Activated T-cell treated with anti-CD3 and anti-CD28 coated beads for 4 hours (primary cell): ENCODE results near the gene NBR1.
"Not testable (repeated sequence)": the region's sequence is repeated elsewhere in the genome, so short reads cannot be mapped to it uniquely, and the experiment has no call there.

ENCODE experiments used
- DNase-seq: peaks from one replicate; pipeline ENCODE4 v3.0.0-alpha.2; 2020

NBR1 gene

GRCh38 chr17:43216762-43217613 is 46.0 kb downstream of the NBR1 start:
- no peak for DNase-seq

GRCh38 chr17:43217614-43218087 is 46.6 kb downstream of the NBR1 start:
- peak; percentile 18 for DNase-seq

- no peak for DNase-seq
Measured at GRCh38 chr17:43219001-43219400, 48.0 kb downstream of the NBR1 start.

GRCh38 chr17:43219746-43220380 is 48.8 kb downstream of the NBR1 start:
- no peak for DNase-seq

- no peak for DNase-seq
Measured at GRCh38 chr17:43220511-43221125, 49.6 kb downstream of the NBR1 start.

- no peak for DNase-seq
Measured at GRCh38 chr17:43224146-43224705, 53.2 kb downstream of the NBR1 start.

- no peak for DNase-seq
Measured at GRCh38 chr17:43226393-43226792, 55.4 kb downstream of the NBR1 start.

GRCh38 chr17:43228020-43228782 is 57.2 kb downstream of the NBR1 start, which contains the start of gene CCDC200:
Gene CCDC200 (minus strand): TSS chr17:43228623. CDS start chr17:43228554, 69 bp downstream.
- not testable (repeated sequence) for DNase-seq

GRCh38 chr17:43231205-43232020 is 60.4 kb downstream of the NBR1 start:
- DNase-seq, result not testable (repeated sequence)

GRCh38 chr17:43232021-43232699 is 61.1 kb downstream of the NBR1 start:
- DNase-seq, result not testable (repeated sequence)

- not testable (repeated sequence) for DNase-seq
Measured at GRCh38 chr17:43233263-43233662, 62.2 kb downstream of the NBR1 start.

GRCh38 chr17:43233877-43234276 is 62.9 kb downstream of the NBR1 start, which contains the start of gene RNU2-1:
Gene RNU2-1 (minus strand): TSS chr17:43233977.
- DNase-seq, result not testable (repeated sequence)

- DNase-seq, result not testable (repeated sequence)
Measured at GRCh38 chr17:43239597-43239996, 68.6 kb downstream of the NBR1 start.

GRCh38 chr17:43240596-43241352 is 69.8 kb downstream of the NBR1 start:
- DNase-seq, result not testable (repeated sequence)

- DNase-seq, result not testable (repeated sequence)
Measured at GRCh38 chr17:43246456-43246855, 75.4 kb downstream of the NBR1 start.
